GM19438 (cell line): Measurements from ENCODE around the gene EPS15.

Experiments
- ATAC-seq: cut with Tn5 transposase; IDR thresholded peaks from one replicate; pipeline ENCODE4 v1.9.1; 2021; ENCODE audit warnings: low read depth; ENCODE audit not compliant: unreplicated experiment

Gene EPS15

DNA sequence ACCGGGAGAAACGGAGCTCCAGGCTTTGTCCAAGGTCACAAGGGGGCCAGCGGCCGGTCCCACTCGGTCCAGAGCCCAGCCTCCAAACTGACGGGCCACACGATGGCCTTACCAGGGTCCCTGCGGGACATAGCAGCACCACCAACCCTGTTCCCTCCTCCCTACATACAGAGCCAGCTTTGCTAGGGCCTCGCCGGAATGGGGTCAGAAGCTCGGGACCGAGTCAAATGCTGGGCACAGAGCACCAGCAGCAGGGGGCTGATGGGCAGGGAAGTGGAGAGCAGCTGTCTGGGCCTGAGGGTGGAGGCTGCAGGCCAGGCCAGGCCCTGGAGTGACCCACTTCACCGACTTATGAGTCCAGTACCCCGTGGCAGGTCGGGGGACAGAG, 173.8 kb downstream of the EPS15 start:
- ATAC-seq = no peak

DNA sequence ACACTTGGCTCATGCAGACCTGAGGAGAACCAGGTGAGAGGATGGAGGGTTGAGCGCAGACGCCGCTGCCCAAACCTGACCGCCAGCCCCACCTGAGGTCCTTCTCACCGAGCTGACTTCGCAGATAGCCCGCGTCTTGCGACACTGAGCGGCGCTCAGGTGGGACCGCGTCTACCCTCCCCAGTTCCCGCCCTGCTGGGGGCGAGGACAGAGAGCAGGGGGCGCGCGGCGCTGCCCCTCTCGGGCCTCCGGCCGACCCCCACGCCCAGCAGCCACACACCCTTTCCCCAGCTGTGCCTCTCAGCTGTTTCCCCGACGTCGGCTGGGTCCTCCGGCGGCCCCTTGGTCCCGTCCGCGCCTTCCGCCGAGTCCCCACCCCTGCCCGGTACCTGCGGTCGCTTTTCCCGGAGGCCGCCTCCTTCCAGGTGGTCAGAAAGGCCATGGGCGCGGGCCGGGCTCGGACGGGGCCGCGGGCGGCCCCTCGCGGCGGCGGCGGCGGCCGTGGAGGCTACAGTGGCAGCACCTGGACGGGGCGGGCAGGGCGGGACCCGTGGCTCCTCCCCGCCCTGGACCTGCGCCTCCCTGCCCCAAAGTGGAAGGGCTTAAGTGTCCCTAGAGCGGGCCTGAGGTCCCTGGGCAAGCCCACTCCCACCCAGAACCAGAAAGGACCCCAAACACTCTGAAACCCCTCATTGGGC, 174.3 kb downstream of the EPS15 start:
- no peak for ATAC-seq

DNA sequence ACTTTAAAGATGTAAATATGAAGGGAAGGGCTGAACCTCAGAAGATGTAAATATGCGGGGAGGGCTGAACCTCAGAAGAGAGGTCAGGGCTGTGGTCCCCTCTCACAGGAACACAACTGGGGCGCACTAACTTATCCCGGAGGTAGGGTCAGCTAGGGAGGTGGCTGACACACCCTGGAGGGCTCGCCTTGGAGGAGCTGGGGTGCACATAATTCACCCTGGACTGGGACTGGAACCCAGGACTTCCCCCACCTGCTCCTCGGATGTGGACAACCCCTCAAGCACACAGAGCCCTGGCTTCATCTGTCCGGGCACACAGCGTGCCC, 174.8 kb downstream of the EPS15 start:
- no peak for ATAC-seq

DNA sequence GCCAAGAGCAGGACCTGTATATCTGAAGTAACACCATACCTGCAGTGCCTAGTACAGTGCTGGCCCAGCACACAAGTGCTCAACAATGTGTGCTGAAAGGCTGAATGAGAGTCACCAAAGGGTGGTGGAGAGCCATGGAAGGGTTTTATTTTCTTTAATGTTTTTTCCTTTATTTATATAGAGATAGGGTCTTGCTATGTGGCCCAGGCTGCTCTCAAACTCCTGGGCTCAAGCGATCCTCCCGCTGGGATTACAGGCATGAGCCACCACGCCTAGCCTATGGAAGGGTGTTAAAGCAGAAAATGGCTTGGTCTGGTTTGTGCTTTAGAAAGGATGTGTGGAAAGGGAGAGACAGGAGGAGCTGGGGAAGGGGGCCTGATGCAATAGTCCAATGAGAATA, 175.4 kb downstream of the EPS15 start:
- no peak for ATAC-seq

DNA sequence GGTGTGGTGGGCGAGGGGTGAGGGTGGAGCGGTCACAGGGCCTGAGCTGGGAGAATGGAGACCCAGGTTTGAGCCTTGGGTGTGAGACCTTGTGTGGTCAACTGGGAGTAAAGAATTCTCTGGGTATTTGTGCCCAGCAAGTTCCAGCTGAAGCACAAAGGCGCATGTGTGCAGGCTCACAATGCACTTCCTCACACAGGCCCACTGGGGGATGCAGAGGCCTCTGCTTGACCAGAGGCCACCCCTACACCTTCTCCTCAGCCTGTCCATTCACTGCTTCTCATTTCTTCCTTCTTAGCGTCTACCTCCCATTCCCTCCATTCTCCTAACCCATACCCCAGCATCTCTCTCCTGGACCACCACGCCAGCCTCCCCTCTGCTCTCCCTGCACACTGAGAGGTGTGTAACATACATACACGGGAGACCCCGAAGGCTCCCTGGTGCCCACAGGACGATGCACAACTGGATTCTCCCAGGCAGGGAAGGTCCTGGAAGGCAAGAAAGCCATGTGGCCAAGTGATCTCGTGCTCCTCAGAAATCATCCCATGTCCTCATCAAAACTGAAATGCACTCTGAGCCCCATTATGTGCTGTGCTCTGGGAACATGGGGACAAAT, 176.4 kb downstream of the EPS15 start:
- ATAC-seq = no peak

DNA sequence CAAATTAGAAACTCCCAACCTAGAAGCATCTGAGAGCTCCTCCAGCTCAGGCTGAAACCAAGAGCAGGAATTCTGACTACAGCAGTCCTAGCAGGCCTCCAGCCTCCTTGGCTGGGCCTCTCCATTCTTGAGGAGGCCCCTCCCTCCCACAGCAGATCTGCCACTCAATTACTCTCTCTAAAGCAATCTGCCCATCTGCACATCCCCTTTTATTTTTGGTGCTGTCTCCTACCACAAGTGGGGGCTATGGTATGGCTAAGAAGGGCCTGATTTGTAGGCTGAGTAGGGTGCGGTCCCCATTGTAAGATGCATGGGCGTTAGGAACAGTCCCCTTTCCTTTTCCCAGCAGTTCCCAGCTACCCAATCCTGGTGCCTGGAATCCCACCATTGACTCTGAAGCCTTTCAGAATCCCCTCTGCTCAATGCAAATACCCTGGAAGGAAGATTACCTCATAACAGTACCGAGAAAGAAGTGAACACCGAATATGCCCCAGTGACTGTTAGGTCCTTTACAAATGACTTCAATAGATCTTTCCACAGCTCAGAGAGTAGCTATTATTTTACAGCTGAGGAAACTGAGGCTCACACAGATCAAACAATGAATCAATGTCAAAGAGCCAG, 177.1 kb downstream of the EPS15 start:
- peak; percentile 57 for ATAC-seq

DNA sequence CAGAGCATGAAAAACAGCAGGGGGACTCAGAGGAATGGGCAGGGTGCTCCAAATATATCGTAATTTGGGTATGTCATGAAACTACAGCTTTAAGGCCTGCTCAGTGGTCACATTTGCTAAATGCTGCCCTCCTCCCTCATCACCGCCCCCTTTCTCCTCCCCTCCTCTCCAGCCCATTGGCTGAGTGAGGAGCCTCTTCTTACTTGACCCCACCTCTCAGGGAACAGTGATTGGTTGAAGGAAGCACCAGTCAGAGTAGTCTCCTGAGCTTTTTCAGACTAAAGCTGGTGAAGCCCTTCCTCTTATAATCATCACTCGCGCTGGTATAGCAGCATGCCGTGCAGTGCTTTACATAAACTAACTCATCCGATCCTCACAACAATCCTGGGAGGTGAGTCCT, 178.7 kb downstream of the EPS15 start:
- no peak for ATAC-seq

DNA sequence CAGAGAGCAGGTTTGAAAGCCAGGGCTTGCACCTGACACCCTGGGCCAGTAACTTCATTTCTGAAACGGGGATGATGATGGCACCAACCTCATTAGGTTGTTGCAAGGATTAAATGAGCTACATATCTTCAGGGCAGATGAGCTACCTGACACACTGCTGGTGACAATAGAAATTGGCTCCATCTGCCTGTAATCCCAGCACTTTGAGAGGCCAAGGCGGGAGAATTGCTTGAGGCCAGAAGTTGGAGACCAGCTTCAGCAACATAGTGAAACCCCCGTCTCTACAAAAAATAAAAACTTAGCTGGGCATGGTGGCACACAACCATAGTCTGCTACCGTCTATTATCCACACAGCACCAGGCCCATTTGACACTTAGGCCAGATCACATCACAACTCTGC, 182.4 kb downstream of the EPS15 start:
- ATAC-seq = no peak

DNA sequence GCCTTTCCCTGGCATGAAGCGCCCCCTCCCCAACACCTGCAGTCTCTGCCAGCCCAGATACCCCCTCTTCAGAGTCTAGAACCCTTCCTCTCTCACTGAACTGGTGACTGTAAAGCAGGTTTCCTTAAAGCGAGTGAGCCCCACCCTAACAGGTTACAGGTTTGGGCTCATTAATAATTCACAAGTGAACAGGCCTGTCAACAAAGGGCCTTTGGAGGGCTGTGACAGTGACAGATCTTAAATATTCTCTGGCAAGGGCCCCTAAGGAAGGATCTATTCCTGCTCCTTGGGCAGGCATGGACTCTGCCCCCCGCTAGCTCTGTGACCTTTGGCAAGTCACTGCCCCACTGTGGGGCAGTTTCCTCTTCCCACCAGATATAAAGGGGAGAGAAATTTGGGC, 183.1 kb downstream of the EPS15 start:
- ATAC-seq = no peak

DNA sequence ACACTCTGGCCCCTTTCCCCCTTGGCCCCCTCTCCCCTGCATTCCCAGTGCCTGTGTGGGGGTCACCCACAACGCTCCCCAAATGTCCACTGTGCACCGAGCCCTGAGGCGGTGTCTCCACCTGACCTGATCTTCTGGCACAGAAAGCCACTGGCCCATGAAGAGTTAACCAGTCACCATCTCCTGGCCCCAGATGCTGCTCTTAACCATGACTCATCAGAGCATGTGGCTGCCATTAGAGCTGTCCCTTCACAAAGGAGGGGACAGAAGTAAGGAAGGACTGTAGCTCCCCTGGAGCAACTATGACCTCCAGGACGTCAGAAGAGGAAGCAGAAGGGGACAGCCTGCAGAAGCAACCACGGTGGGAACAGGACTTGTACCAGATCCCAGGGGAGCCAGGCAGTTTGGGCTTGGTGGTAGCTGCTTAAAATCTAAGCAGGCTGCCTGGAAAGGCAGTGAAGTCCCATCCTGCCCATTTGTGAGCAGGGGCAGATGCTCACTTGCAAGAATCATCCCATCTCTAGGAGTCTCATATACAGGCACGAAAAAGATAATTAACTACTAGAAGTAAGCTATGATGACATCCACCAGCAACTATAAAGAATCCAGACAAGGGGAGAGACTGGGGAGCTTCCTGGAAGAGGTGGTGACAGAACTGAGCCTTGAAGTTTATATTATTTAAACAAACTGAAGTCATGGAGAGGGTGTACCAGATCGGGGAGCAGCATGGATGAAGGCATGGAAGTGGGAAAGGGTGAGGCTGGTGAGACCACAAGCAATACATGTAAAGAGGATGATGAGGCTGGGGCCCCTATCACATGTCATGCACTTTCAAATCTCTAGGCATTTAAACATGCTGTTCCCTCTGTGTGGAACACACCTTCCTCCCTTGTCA, 187.6 kb downstream of the EPS15 start:
- ATAC-seq = peak; percentile 68

DNA sequence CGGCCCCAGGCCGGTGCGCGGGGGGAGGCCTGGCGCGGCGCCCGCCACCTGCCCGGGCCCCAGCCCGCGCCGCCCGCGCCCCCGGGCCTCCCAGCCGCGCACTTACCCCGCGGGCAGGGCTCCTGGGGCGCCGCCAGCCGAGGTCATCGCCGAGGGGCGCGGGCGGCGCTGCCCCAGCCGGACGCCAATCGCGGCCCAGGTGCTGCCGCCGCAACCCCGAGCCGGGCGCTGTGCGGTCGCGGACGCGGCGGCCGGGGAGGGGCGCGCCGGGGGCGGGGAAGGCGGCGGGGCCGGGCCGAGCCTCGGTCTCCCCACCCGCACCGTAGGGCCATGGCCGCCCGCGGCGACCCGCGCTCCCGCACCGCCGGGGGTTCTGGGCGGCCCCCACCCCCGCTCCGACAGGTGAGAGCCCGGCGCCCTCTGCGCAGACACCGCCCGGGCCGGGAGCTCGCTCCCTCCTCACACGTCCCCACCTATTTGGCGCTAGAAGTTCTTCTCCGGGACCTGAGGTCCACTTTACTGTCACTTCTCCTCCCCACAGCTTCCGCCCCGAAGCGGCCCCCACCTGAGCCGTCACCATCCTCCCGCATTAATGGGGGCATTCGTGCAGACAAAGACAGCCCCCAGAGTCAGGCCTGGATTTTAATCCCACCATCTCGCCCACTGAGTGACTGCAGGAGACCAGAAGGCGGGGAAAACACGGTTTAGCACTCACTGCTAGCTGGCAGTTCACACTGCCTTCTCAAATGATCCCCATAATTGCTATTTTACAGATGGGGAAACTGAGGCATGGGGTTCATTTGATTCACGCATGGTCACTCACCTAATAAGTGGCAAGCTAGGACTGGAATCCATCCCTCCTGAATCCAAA, 188.5 kb downstream of the EPS15 start, which contains the start of gene TTC39A:
Gene TTC39A, minus strand, starts transcription at position 232 of the 871 bp plus-strand sequence. Its CDS starts 85 bp downstream, at position 147.
- no peak for ATAC-seq

DNA sequence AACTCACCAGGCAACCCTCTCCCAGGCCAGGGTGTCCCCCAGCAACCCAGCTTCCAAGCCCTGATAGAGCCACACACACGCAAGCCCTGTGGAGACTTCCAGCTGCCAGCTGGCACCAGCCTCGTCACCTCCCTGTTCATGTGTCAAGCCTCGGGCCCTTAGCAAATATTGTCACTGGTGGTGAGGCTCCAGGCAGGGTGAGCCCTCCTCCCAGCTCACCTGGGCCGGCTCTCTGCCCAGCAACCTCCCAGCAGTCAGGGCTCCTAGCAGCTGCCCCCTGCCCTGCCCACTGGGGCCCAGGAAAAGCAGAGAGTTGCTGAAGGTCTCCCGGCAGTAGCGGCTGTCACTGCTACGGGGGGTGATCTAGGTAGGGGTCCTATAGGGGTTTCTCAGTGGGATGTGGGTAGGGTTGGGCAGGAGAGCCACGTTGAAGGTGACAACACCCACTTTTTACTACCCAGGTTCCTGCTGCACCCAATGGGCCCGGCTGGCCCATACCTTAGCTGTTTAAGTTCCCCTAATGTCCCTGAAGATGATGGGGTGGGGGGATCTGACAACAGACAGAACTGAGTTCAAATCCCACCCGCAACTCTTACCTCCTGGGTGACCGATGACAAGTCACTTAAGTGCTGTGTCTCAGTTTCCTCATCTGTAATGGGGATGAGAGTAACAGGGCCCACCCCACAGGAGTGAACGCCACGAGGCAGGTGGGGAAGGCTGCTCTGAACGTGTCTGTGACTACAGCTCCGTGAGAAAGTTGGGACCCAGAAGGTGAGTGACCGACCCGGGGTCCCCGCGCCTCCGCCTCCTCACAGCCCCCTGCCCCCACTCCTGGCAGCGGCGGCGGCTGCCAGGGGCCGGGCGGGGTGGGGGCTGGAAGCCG, 189.4 kb downstream of the EPS15 start:
- ATAC-seq = no peak

DNA sequence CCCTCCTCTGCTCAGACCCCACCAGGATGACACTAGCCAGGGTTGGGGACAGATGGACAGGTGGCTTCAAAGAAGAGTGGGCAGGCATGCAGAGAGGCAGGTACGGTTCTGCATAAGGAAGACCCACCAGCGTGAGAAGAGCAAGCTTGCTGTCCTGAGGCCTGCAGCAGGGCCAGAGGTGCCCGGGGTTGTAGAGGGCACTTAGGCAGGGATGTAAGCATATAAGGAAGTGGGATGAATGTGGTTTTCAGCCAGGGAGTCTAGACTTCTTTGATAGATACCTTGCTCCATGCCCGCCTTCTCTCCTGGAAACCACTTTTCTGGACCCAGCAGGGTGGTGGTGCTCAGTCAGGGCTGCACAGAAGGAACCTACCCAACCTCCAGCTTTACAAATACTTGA, 190.1 kb downstream of the EPS15 start:
- no peak for ATAC-seq

DNA sequence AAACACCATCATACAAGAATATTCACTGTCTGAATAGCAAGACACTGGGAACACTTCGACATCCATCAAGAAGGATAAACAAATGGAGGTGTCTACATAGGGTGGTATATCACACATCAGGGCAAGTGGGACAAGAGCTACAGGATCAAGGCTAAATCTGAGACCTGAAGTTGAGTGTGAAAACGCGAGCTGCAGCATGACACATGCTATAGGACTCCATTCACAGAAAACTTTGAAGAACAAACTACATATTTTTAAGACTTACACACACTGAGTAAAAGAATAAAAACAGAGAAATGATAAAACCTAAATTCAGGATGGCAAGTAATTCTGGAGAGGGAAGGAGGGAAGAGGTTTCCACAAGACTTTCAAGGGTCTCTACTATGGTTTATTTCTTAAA, 190.8 kb downstream of the EPS15 start:
- no peak for ATAC-seq

DNA sequence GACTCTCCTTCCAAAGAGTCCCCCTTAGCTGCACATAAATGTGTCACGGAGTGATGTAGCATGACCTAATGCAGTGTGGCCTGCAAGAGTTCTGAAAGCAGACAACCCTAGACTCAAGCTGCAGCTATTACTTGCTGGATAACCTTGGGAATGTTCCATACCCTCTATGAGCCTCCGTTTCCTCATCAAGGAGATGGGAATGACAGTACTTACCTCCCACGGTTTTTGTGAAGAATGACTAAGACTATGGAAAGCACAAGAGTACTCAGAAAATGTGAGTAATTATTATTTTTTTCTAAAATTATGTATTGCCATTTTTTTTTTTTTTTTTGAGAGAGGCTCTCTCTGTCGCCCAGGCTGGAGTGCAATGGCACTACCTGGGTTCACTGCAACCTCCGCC, 191.7 kb downstream of the EPS15 start:
- ATAC-seq = no peak

DNA sequence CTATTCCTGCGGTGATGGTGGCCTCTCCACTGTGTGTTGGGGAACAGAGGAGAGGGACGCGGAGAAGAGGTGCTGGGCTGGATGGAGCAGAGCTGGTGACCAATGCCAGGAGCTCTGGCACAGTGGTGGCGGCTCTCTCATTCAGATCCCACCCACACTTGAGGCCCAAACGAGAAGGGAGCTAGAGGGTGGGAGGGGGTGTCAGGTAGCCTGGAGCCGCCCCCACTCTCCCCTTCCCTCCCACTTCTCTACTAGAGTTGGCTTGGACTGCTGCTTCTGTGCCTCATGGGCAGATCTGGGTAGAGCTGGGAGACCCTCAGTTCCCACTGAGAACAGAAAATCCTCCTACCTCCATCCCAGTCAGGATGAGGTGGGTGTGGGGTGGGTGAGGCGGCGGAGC, 192.2 kb downstream of the EPS15 start:
- ATAC-seq = no peak

DNA sequence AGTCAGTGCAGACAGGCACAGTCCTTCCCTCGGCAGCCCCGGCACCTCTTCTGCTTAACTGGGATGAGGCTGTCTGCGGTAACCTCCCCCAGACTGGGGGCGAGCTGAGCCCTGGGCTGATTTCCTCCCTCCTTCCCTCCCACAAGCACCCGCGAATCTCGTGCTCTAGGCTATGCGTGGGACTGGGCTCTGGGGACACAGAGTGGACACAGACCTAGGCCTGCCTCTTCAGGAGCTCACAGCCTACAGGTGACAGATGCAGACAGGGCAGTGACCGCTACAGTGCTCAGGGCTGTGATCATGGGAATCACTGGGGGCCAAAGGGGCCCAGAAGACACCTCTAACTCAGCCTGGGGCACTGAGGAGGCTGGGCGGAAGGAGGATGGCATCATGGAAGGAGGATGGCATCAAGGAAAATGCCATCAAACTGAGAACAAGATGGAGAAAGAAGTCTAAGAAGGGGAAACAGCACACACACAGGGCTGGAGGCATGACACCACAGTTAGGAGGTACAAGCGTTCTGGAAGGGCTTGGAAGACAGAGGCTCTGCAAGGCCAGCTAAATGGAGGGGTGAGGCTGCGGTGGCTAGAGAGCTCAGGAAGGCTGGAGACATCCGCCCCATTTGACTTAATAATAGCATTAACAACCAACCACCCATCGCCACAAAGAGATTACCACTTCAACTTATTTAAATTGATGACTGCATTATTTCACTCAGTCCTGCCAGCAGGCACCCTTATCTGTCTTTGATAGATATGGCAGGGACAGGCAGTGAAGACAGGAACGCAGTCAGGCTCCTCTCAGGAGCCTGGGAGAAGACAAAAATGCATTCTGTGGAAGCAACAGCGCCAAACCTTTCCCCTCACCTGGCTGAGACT, 192.9 kb downstream of the EPS15 start:
- ATAC-seq = no peak

DNA sequence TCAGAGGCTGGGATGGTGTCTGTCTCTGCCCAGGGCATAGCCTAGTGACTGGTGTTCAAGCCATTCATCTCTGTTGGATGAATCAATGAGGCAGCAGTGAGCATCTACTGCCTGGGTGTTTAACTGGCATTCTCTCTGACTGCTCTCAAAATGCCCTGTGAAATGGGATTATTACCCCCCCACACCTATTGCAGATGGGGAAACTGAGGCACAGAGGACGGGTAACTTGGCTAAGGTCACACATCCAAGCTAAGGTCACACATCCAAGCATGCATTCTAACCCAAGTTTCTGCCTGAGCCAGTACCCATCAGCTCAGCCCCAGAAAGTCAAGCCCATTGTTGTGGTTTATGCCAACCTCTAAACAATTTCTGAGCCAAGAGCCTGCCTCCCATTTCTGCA, 193.7 kb downstream of the EPS15 start:
- no peak for ATAC-seq
